H1 (cell line): ENCODE measurements around the gene GPBP1L1. TPM values are rescaled to one million over a fixed set of nuclear protein-coding genes. Genes with fewer than 3 reads are reported as not detected.

Experiments used
- CTCF ChIA-PET: fragments of 300-600 bp; sonication (Branson Sonifier 250); formaldehyde crosslinking; loops from one replicate; lab custom pipeline; 2021; ENCODE audit not compliant: partially characterized antibody; lab: Charles Lee
- POLR2A ChIA-PET: fragments of 300-600 bp; sonication (Branson Sonifier 250); formaldehyde crosslinking; loops from one replicate; lab custom pipeline; 2021; ENCODE audit warnings: inconsistent platforms; ENCODE audit not compliant: partially characterized antibody; lab: Charles Lee
- DNase-seq, 2 experiments: peaks; one replicate each; pipeline versions ENCODE4 v3.0.0 to v3.0.0-alpha.2; 2010 to 2022; ENCODE audit warnings: low spot score in 2 of 2, low read depth in 1 of 2, mixed read lengths in 1 of 2
- FAIRE-seq: peaks from 2 replicates; lab custom pipeline; 2011; peaks lifted over from hg19 to GRCh38; lab: Jason Lieb, UNC
- H2AFZ ChIP-seq: 2 replicates; pipeline ENCODE4 v1.8.1; 2012; ENCODE audit warnings: low read length, inconsistent platforms
- H2AK5ac ChIP-seq: 2 replicates; pipeline ENCODE4 v1.6.1; 2013; ENCODE audit warnings: low read depth, low read length
- H2BK120ac ChIP-seq: replicated peaks from 2 replicates; pipeline ENCODE3; 2013; ENCODE audit warnings: low read depth, low read length, inconsistent platforms
- H2BK12ac ChIP-seq: 2 replicates; pipeline ENCODE4 v1.6.1; 2013; ENCODE audit warnings: low read depth, low read length
- H2BK15ac ChIP-seq: 2 replicates; pipeline ENCODE4 v1.6.1; 2013; ENCODE audit warnings: low read length
- H2BK20ac ChIP-seq: 2 replicates; pipeline ENCODE4 v1.6.1; 2013; ENCODE audit warnings: low read length
- H2BK5ac ChIP-seq: 2 replicates; pipeline ENCODE4 v1.6.1; 2013; ENCODE audit warnings: low read depth, low read length
- H3K14ac ChIP-seq: 2 replicates; pipeline ENCODE4 v1.6.1; 2013; ENCODE audit warnings: inconsistent platforms; ENCODE audit not compliant: insufficient read length
- H3K18ac ChIP-seq: 2 replicates; pipeline ENCODE4 v1.6.1; 2013; ENCODE audit warnings: low read length; ENCODE audit errors: extremely low read depth
- H3K23ac ChIP-seq: 2 replicates; pipeline ENCODE4 v1.6.1; 2013; ENCODE audit warnings: inconsistent platforms; ENCODE audit not compliant: insufficient read length
- H3K23me2 ChIP-seq: 2 replicates; pipeline ENCODE4 v1.6.1; 2013; ENCODE audit warnings: low read depth, low read length
- H3K27ac ChIP-seq: 2 replicates; pipeline ENCODE4 v1.6.1; 2011; ENCODE audit warnings: low read depth, low read length, inconsistent platforms
- H3K27me3 ChIP-seq, 4 experiments: replicated peaks in 1 of 4; 1 replicate in 1 of 4; 2 replicates in 3 of 4; pipeline versions ENCODE4 v1.6.1 to v1.8.1; 2011 to 2013; ENCODE audit warnings: low read length in 3 of 4, mild to moderate bottlenecking in 3 of 4, inconsistent platforms in 2 of 4, mixed read lengths in 2 of 4, moderate library complexity in 1 of 4; ENCODE audit not compliant: control insufficient read depth in 3 of 4, insufficient read depth in 3 of 4; ENCODE audit errors: extremely low read depth in 1 of 4
- H3K36me3 ChIP-seq, 4 experiments: 2 replicates each; pipeline versions ENCODE4 v1.6.1 to v1.8.1; 2011 to 2013; ENCODE audit warnings: mild to moderate bottlenecking in 4 of 4, low read length in 3 of 4, moderate library complexity in 2 of 4, control low read depth in 1 of 4, inconsistent platforms in 1 of 4; ENCODE audit not compliant: insufficient read depth in 4 of 4, control insufficient read depth in 2 of 4
- H3K4ac ChIP-seq: replicated peaks from 2 replicates; pipeline ENCODE3; 2013; ENCODE audit warnings: low read length, low read depth, mixed read lengths, inconsistent platforms; ENCODE audit not compliant: insufficient read length
- H3K4me1 ChIP-seq, 4 experiments: replicated peaks in 1 of 4; 1 replicate in 1 of 4; 2 replicates in 3 of 4; pipeline versions ENCODE4 v1.6.1 to v1.8.1; 2011 to 2013; ENCODE audit warnings: low read length in 3 of 4, inconsistent platforms in 2 of 4, mixed read lengths in 1 of 4; ENCODE audit not compliant: insufficient read depth in 4 of 4, control insufficient read depth in 3 of 4
- H3K4me2 ChIP-seq, 2 experiments: 2 replicates each; pipeline versions ENCODE4 v1.6.1 to v1.8.1; 2011 to 2013; ENCODE audit warnings: low read depth in 2 of 2, low read length in 2 of 2, control low read depth in 1 of 2, inconsistent platforms in 1 of 2, mild to moderate bottlenecking in 1 of 2; ENCODE audit not compliant: insufficient read depth in 1 of 2
- H3K4me3 ChIP-seq, 4 experiments: fragments of 200-600, 300-600 bp in 1 of 4; sonication (generic), shearing (Covaris generic), sonication (Bioruptor Twin) in 1 of 4; 2 replicates each; pipeline versions ENCODE4 v1.5.1 to v1.8.1; 2011 to 2016; ENCODE audit warnings: low read length in 4 of 4, low read depth in 3 of 4, control low read depth in 2 of 4, inconsistent platforms in 2 of 4, mild to moderate bottlenecking in 2 of 4, mixed read lengths in 1 of 4, moderate library complexity in 1 of 4; ENCODE audit not compliant: insufficient read depth in 2 of 4; ENCODE audit errors: extremely low read depth in 1 of 4
- H3K56ac ChIP-seq: replicated peaks from 2 replicates; pipeline ENCODE3; 2013; ENCODE audit warnings: low read depth, mild to moderate bottlenecking, mixed read lengths, low read length, inconsistent platforms; ENCODE audit not compliant: insufficient read length
- H3K79me1 ChIP-seq: 2 replicates; pipeline ENCODE4 v1.6.1; 2013; ENCODE audit warnings: low read depth, low read length, control low read depth
- H3K79me2 ChIP-seq, 2 experiments: 2 replicates each; pipeline versions ENCODE4 v1.6.1 to v1.8.1; 2012 to 2013; ENCODE audit warnings: low read length in 2 of 2, mild to moderate bottlenecking in 2 of 2, inconsistent platforms in 1 of 2; ENCODE audit not compliant: insufficient read depth in 2 of 2, control insufficient read depth in 1 of 2
- H3K9ac ChIP-seq, 4 experiments: replicated peaks in 1 of 4; 1 replicate in 1 of 4; 2 replicates in 3 of 4; pipeline versions ENCODE4 v1.6.1 to v1.8.1; 2011 to 2013; ENCODE audit warnings: low read depth in 3 of 4, low read length in 3 of 4, control low read depth in 2 of 4, mild to moderate bottlenecking in 2 of 4, moderate library complexity in 2 of 4, inconsistent platforms in 1 of 4; ENCODE audit errors: extremely low read depth in 1 of 4
- H3K9me3 ChIP-seq, 2 experiments: 2 replicates each; pipeline versions ENCODE4 v1.6.1 to v1.8.1; 2012 to 2013; ENCODE audit warnings: mild to moderate bottlenecking in 2 of 2, moderate library complexity in 2 of 2, control low read depth in 1 of 2, inconsistent platforms in 1 of 2, low read depth in 1 of 2, low read length in 1 of 2, mixed read lengths in 1 of 2; ENCODE audit not compliant: insufficient read depth in 2 of 2
- H4K20me1 ChIP-seq, 2 experiments: replicated peaks in 1 of 2; 2 replicates each; pipeline versions ENCODE3 to v1.8.1; 2011 to 2013; ENCODE audit warnings: inconsistent platforms in 2 of 2, low read length in 2 of 2, mild to moderate bottlenecking in 1 of 2; ENCODE audit not compliant: insufficient read depth in 2 of 2, control insufficient read depth in 1 of 2
- H4K5ac ChIP-seq: 2 replicates; pipeline ENCODE4 v1.6.1; 2013; ENCODE audit warnings: low read length, low read depth, mixed read lengths, inconsistent platforms; ENCODE audit not compliant: insufficient read length
- H4K8ac ChIP-seq: 2 replicates; pipeline ENCODE4 v1.8.0; 2013; ENCODE audit warnings: mild to moderate bottlenecking, moderate library complexity, low read length, inconsistent platforms; ENCODE audit not compliant: insufficient read depth; ENCODE audit errors: extremely low read depth
- H4K91ac ChIP-seq: replicated peaks from 2 replicates; pipeline ENCODE3; 2013; ENCODE audit warnings: low read length, mixed read lengths, inconsistent platforms; ENCODE audit not compliant: insufficient read length
- CBX8 ChIP-seq: fragments of 300-800, 300-1000 bp; sonication (generic); IDR thresholded peaks from 2 replicates; pipeline ENCODE4 v1.7.1; 2016; ENCODE audit warnings: low read depth, low read length, borderline replicate concordance
- FOSL1 ChIP-seq: IDR thresholded peaks from 2 replicates; pipeline ENCODE4 v1.6.1; 2011; ENCODE audit warnings: mild to moderate bottlenecking, low read depth, low read length, moderate library complexity; ENCODE audit not compliant: insufficient read depth
- GABPA ChIP-seq: IDR thresholded peaks from 2 replicates; pipeline ENCODE4 v1.6.1; 2011; ENCODE audit warnings: mild to moderate bottlenecking, low read length, moderate library complexity, borderline replicate concordance; ENCODE audit not compliant: insufficient read depth
- NRF1 ChIP-seq: IDR thresholded peaks from 2 replicates; pipeline ENCODE4 v1.6.1; 2011; ENCODE audit warnings: mild to moderate bottlenecking, low read depth, low read length, improper control_type of control experiment
- POLR2AphosphoS5 ChIP-seq: IDR thresholded peaks from 2 replicates; pipeline ENCODE4 v1.6.1; 2011; ENCODE audit warnings: low read depth, low read length
- RBBP5 ChIP-seq: IDR thresholded peaks from 2 replicates; pipeline ENCODE4 v1.7.1; 2012; ENCODE audit warnings: low read depth, mild to moderate bottlenecking, inconsistent platforms, low read length, moderate library complexity, borderline replicate concordance
- SIN3A ChIP-seq, 2 experiments: IDR thresholded peaks in 1 of 2; conservative IDR thresholded peaks in 1 of 2; 2 replicates each; pipeline ENCODE4 v1.6.1; 2011 to 2012; ENCODE audit warnings: low read length in 2 of 2, improper control_type of control experiment in 1 of 2, low read depth in 1 of 2, mild to moderate bottlenecking in 1 of 2
- SP4 ChIP-seq: IDR thresholded peaks from 2 replicates; pipeline ENCODE4 v1.6.1; 2012; ENCODE audit warnings: low read length, inconsistent platforms
- ZNF274 ChIP-seq: IDR thresholded peaks from 2 replicates; pipeline ENCODE4 v1.7.0; 2012; ENCODE audit warnings: low read length, borderline replicate concordance; ENCODE audit errors: extremely low read depth
- WGBS, 2 experiments: shearing (Covaris generic) in 1 of 2; methylation state at CpG; one replicate each; pipeline versions ENCODE4 v1.1.6 to v1.1.7; 2013 to 2015; ENCODE audit warnings: low lambda C conversion rate in 2 of 2, mixed read lengths in 2 of 2, inconsistent platforms in 1 of 2, low coverage in 1 of 2, missing lambda C conversion rate in 1 of 2; ENCODE audit not compliant: insufficient replicate concordance in 2 of 2, insufficient coverage in 1 of 2, insufficient read length in 1 of 2; ENCODE audit errors: extremely low coverage in 1 of 2, missing lambda C conversion rate in 1 of 2; 5-methylcytosine and 5-hydroxymethylcytosine counted together
- polyA plus RNA-seq, 7 experiments: library from polyadenylated mRNA; depleted of rRNA in 3 of 7; stranded (reverse) in 5 of 7; unstranded in 2 of 7; fragments of >200 nt in 5 of 7; fragments of 200-250 nt in 2 of 7; gene quantifications; 1 replicate in 5 of 7; 2 replicates in 1 of 7; 4 replicates in 1 of 7; pipeline versions ENCODE4 v1.2.1 to v1.2.3, GENCODE V29; 2011 to 2013; ENCODE audit warnings: missing spikeins in 2 of 7, mixed read lengths in 2 of 7
- total RNA-seq: library from RNA; stranded (reverse); fragmentation: NEBNext Ultra II Directional; extraction: Animal tissue kit (Norgen Biotek cat#: 25700); gene quantifications from 2 replicates; pipeline ENCODE4 v1.2.1, GENCODE V29; 2021
- TF ChIP-seq, protein P1 (sequence below): IDR thresholded peaks from 2 replicates; pipeline ENCODE4 v1.6.1; 2011; ENCODE audit warnings: low read length, improper control_type of control experiment

The GPBP1L1 gene
- total and polyA plus RNA-seq, 2 of the 8 experiments (the other 6 are each of a cell fraction or from before 2014, with no cell fraction given): 70.1 to 119 TPM

DNA sequence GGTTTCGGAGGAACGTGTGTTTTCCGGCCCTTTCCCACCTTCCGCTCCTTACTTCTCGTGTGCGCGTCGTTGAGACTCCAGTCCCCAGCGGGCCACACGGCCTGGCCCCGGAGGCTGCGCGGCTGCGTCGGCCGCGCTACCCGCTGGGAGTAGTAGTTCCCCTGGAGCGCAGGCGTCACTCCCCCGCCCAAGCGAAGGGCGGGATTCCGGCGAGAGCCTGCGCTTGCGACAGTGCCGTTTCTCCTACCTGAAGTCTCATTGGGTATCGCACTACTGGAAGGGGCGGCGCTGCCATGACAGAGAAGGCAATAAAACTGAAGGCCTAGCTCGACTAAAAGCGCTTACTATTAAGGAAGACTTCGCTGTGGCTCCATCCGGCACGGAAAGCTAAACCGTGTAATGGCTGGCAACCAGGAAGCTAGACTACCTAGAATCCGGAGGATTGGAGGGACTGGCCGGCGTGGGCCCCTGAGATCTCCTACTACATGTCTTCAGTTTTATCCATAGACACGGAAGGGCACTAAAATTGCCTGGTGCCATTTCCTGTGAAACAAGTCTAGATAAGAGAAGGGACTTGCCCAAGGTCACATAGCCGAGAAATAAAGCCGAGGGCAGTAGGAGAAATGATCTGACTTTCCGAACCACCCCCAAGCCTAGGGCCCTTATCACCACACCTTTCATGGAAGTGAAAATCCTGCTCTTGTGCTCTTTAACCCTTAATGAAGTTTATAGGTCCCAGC, 851 bp upstream of the GPBP1L1 start:
- Histone ChIP-seq H4K5ac (peak overlapping the region; percentile 89), H2AK5ac (no peak overlapping the region), H2BK20ac (no peak overlapping the region), H3K79me1 (no peaks in the 10 kb centered on the region), H3K4me1 (peaks cover 0 to 2% (median 0%) of the 10 kb centered on the region in 4 experiments; a peak in 5 of 7 replicates), H3K56ac (peak overlapping the region; percentile 88), H3K18ac (peak overlapping the region; percentile 100), H3K9ac (peak overlapping the region; percentile 67 to 99 (median 97)), H2BK120ac (no peak overlapping the region), H3K14ac (no peak overlapping the region), H4K8ac (peak overlapping the region; percentile 95; the same call in 1 of the 2 replicates), H3K27ac (peak overlapping the region; percentile 93), H3K79me2 (peaks cover 13 to 77% of the 10 kb centered on the region in 2 experiments), H4K91ac (peak overlapping the region; percentile 94), H3K23ac (no peak overlapping the region), H2AFZ (peak overlapping the region; percentile 89), H2BK15ac (no peak overlapping the region), H3K4me3 (peak overlapping the region; percentile 96 to 99 (median 98)), H2BK12ac (peak overlapping the region; percentile 89; the same call in 1 of the 2 replicates), H3K4me2 (peak overlapping the region; percentile 87 to 97), H3K9me3 (no peaks in the 10 kb centered on the region), H4K20me1 (peaks cover 2 to 3% of the 10 kb centered on the region in 2 experiments), H3K4ac (no peak overlapping the region), H2BK5ac (peak overlapping the region; percentile 99), H3K36me3 (peaks cover 0 to 9% (median under 1%) of the 10 kb centered on the region in 4 experiments; a peak in 3 of 8 replicates), H3K23me2 (peaks cover 7% of the 10 kb centered on the region), H3K27me3 (no peaks in the 10 kb centered on the region)
- peak; percentile 90 to 96 for DNase-seq
- ChIA-PET CTCF (no interaction called here), POLR2A (interaction anchor here (0.5 to 2.6 kb wide), 24 partner anchors 9 to 515 kb away, joined by 3 to 20 read pairs (median 4); partner anchors contain the start of genes CCDC163, CCDC17, MMACHC and NASP)
- FAIRE-seq: peak; percentile 62
- 6% methylated on average over 35 of the region's 44 CpGs; no CpG with 5 or more reads in 1 of the 2 experiments for WGBS, 2 experiments
- TF ChIP-seq SIN3A (conservative IDR thresholded peaks at IDR 0.05 in 1 of 2, IDR thresholded peaks at IDR 0.05 in 1 of 2; ENCODE audit: low read depth in 1 of 2, low read length in 2 of 2): 0 out of 4 replicates have a peak, but pooled peaks have one; percentile 65 to 68
- no peak for TF ChIP-seq SP4
- no peak for TF ChIP-seq GABPA
- TF ChIP-seq NRF1: peak; percentile 44; the same call in 1 of the 2 replicates
- TF ChIP-seq POLR2AphosphoS5: peak; percentile 76
- TF ChIP-seq, protein P1, sequence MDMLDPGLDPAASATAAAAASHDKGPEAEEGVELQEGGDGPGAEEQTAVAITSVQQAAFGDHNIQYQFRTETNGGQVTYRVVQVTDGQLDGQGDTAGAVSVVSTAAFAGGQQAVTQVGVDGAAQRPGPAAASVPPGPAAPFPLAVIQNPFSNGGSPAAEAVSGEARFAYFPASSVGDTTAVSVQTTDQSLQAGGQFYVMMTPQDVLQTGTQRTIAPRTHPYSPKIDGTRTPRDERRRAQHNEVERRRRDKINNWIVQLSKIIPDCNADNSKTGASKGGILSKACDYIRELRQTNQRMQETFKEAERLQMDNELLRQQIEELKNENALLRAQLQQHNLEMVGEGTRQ: no peak
- TF ChIP-seq CBX8: no peak
- no peak for TF ChIP-seq ZNF274
- no peak for TF ChIP-seq RBBP5
- TF ChIP-seq FOSL1: no peak
